NCI-H69 (cell line): Measurements from ENCODE around the gene VPS33B.

Source experiments
- DNase-seq: peaks from one replicate; lab custom pipeline; 2025; lab: John Stamatoyannopoulos, UW

Gene VPS33B

DNA sequence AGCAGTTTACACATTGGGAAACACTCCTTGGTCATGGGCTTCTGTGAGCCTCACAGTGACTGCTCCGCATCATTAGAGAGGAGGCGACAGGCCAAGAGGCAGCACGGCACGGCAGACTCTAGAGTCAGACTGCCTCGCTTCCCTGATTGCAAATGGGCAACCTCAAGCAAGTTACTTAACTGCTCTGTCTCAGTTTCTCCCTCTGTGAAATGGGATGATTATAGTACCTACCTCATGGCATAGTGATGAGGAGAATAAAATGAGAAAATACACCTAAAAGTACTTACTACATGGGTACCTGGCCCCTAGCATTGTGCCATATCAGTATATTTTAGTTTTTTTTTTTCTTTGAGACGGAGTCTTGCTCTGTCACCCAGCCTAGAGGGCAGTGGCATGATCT lies 71.7 kb downstream of the VPS33B start:
- DNase-seq = no peak

DNA sequence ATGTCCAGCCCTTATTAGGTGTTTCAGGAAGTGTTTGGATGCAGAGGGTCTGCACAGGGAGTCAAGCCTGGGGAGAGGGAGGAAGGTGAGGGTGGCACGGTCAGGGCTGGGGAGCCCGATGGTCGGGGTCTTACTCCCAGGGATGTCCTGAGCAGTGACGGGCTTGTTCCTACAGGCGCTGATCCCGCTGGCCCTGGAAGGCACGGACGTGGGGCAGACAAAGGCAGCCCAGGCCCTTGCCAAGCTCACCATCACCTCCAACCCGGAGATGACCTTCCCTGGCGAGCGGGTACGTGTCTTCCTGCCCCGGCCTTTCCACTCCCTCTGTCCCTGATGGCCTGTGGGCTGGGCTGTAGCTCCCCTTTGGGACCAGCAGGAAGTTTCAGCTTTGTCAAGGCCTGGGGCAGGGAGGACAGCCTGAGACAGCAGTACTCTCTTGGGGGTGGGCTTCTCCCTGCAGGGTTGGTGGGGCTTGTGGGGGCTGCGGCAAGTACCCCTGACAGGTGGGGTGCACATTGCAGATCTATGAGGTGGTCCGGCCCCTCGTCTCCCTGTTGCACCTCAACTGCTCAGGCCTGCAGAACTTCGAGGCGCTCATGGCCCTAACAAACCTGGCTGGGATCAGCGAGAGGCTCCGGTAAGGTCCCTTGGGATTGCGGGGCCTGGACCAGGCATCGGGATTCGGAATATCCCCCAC lies 72.3 kb downstream of the VPS33B start:
- no peak for DNase-seq
